NB4 (cell line): ENCODE results near the gene GAS1.
A peak's percentile ranks its signal among the peaks of the same experiment; 100 is the strongest.

Experiments used
- DNase-seq: peaks from one replicate; pipeline ENCODE4 v3.0.0; 2010; ENCODE audit warnings: low read depth
- H3K4me3 ChIP-seq: one replicate; pipeline ENCODE4 v1.5.1; 2011; ENCODE audit warnings: mild to moderate bottlenecking, low read depth, low read length, moderate library complexity
- MAX ChIP-seq: IDR thresholded peaks from 2 replicates; pipeline ENCODE4 v1.6.1; 2011; ENCODE audit warnings: low read depth, low read length
- MYC ChIP-seq: IDR thresholded peaks from 2 replicates; pipeline ENCODE4 v1.6.1; 2011; ENCODE audit warnings: low read depth, low read length
- POLR2A ChIP-seq: IDR thresholded peaks from 2 replicates; pipeline ENCODE4 v1.6.1; 2011; ENCODE audit warnings: mild to moderate bottlenecking; ENCODE audit not compliant: insufficient read length; ENCODE audit errors: extremely low read depth
- TF ChIP-seq, protein P1 (sequence below): IDR thresholded peaks from one replicate; pipeline ENCODE4 v1.5.1; 2012; ENCODE audit warnings: low read depth, low read length

The GAS1 gene

GRCh38 chr9:86947146-86948073, at the start of gene GAS1:
Gene GAS1 (minus strand): TSS chr9:86947506. CDS start chr9:86946779, 727 bp downstream.
- TF ChIP-seq POLR2A, result no peak
- TF ChIP-seq, protein P1, sequence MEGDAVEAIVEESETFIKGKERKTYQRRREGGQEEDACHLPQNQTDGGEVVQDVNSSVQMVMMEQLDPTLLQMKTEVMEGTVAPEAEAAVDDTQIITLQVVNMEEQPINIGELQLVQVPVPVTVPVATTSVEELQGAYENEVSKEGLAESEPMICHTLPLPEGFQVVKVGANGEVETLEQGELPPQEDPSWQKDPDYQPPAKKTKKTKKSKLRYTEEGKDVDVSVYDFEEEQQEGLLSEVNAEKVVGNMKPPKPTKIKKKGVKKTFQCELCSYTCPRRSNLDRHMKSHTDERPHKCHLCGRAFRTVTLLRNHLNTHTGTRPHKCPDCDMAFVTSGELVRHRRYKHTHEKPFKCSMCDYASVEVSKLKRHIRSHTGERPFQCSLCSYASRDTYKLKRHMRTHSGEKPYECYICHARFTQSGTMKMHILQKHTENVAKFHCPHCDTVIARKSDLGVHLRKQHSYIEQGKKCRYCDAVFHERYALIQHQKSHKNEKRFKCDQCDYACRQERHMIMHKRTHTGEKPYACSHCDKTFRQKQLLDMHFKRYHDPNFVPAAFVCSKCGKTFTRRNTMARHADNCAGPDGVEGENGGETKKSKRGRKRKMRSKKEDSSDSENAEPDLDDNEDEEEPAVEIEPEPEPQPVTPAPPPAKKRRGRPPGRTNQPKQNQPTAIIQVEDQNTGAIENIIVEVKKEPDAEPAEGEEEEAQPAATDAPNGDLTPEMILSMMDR, result no peak
- no peak for TF ChIP-seq MAX
- TF ChIP-seq MYC, result no peak
- peak within 1 kb of the TSS; percentile 38 for H3K4me3 ChIP-seq
- DNase-seq, result peak; percentile 87

GRCh38 chr9:86994231-86994630, 46.9 kb upstream of the GAS1 start:
- no peak for DNase-seq
- TF ChIP-seq MAX (no peak), POLR2A (no peak), MYC (no peak)
- TF ChIP-seq, protein P1, result no peak
- no peak overlapping the region for H3K4me3 ChIP-seq

DNA sequence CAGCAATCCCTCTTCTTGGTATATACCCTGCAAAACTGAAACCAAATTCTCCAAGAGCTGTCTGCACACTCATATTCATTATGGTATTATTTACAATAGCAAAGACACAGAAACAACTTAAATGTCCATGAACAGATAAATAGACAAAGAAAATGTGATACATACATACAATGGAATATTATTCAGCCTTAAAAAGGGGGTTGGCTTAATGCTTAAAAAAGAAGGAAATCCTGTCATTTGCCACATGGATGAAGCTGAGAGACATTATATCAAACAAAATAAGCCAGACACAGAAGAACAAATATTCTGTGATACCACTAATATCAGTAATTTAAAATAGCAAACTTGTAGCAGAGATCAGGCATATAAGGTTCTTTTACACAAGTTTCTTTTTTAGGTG, 46.5 kb upstream of the GAS1 start:
- no peak for TF ChIP-seq POLR2A
- TF ChIP-seq, protein P1, result no peak
- no peak for TF ChIP-seq MYC
- no peak for TF ChIP-seq MAX
- H3K4me3 ChIP-seq, result no peak overlapping the region
- no peak for DNase-seq

- TF ChIP-seq, protein P1, result no peak
- no peak for TF ChIP-seq POLR2A
- TF ChIP-seq MYC, result no peak
- no peak for TF ChIP-seq MAX
- H3K4me3 ChIP-seq, result no peak overlapping the region
Measured at GRCh38 chr9:86991077-86991476, 43.8 kb upstream of the GAS1 start.

GRCh38 chr9:86990290-86990689, 43.0 kb upstream of the GAS1 start:
- peak; percentile 1 for DNase-seq
- no peak overlapping the region for H3K4me3 ChIP-seq
- no peak for TF ChIP-seq POLR2A
- no peak for TF ChIP-seq MAX
- no peak for TF ChIP-seq MYC
- TF ChIP-seq, protein P1, result no peak

More at GRCh38 chr9:86991077-86991476, 43.8 kb upstream of the GAS1 start:
- no peak for DNase-seq
